ENCODE results near the gene TRERF1. TPM values are rescaled to one million over a fixed set of nuclear protein-coding genes. Genes with fewer than 3 reads are reported as not detected.

The TRERF1 gene
- total and polyA plus RNA-seq, 2 experiments from 2014 or later, result 11.2 to 20.6 TPM

- Mint-ChIP-seq H3K27me3 (ENCODE audit: insufficient read depth, low read depth, poor library complexity) (peaks cover 5% of the 10 kb centered on the region), H3K4me3 (no peak overlapping the region), H3K4me1 (peaks cover 28% of the 10 kb centered on the region), H3K36me3 (ENCODE audit: low read depth) (peaks cover 14% of the 10 kb centered on the region), H3K27ac (peak overlapping the region; percentile 68; the same call in 1 of the 2 replicates), H3K9me3 (no peaks in the 10 kb centered on the region)
- no peak overlapping the region for H2AFZ ChIP-seq
- H3K27ac ChIP-seq (ENCODE audit: low read depth), result 0 out of 2 replicates have a peak overlapping the region, but pooled peaks have one; percentile 19
- peaks cover 32% of the 10 kb centered on the region for H4K20me1 ChIP-seq (replicated peaks; ENCODE audit: insufficient read depth)
- H3F3A ChIP-seq (replicated peaks; ENCODE audit: low read depth), result no peaks in the 10 kb centered on the region
- no peak overlapping the region for H3K4me2 ChIP-seq
- peaks cover 5% of the 10 kb centered on the region for H3K9me2 ChIP-seq (ENCODE audit: insufficient read depth)
- no peak overlapping the region for H3K4me3 ChIP-seq
- ATAC-seq (no peak), DNase-seq (ENCODE audit: low spot score) (no peak)
- peaks cover 19% of the 10 kb centered on the region; the same call in 1 of the 2 replicates for H3K4me1 ChIP-seq (ENCODE audit: insufficient read depth)
- no peaks in the 10 kb centered on the region for H3K36me3 ChIP-seq (ENCODE audit: insufficient read depth)
- peaks cover 79% of the 10 kb centered on the region for H3K79me2 ChIP-seq (replicated peaks; ENCODE audit: insufficient read depth)
- H3K27me3 ChIP-seq (ENCODE audit: insufficient read depth), result no peaks in the 10 kb centered on the region
- TF ChIP-seq ZNF462 (CRISPR knock-in tag; IDR thresholded peaks at IDR 0.05), result no peak
- no peak for TF ChIP-seq NANOG (IDR thresholded peaks at IDR 0.05; ENCODE audit: borderline replicate concordance)
- TF ChIP-seq CTCF (conservative IDR thresholded peaks at IDR 0.05; ENCODE audit: low read depth in 2 of 2), result no peak
- no peak for TF ChIP-seq CREB1 (CRISPR knock-in tag; IDR thresholded peaks at IDR 0.05; ENCODE audit: low read depth)
- no peak for TF ChIP-seq JUNB (IDR thresholded peaks at IDR 0.05; ENCODE audit: unreplicated experiment)
- TF ChIP-seq, protein P1, sequence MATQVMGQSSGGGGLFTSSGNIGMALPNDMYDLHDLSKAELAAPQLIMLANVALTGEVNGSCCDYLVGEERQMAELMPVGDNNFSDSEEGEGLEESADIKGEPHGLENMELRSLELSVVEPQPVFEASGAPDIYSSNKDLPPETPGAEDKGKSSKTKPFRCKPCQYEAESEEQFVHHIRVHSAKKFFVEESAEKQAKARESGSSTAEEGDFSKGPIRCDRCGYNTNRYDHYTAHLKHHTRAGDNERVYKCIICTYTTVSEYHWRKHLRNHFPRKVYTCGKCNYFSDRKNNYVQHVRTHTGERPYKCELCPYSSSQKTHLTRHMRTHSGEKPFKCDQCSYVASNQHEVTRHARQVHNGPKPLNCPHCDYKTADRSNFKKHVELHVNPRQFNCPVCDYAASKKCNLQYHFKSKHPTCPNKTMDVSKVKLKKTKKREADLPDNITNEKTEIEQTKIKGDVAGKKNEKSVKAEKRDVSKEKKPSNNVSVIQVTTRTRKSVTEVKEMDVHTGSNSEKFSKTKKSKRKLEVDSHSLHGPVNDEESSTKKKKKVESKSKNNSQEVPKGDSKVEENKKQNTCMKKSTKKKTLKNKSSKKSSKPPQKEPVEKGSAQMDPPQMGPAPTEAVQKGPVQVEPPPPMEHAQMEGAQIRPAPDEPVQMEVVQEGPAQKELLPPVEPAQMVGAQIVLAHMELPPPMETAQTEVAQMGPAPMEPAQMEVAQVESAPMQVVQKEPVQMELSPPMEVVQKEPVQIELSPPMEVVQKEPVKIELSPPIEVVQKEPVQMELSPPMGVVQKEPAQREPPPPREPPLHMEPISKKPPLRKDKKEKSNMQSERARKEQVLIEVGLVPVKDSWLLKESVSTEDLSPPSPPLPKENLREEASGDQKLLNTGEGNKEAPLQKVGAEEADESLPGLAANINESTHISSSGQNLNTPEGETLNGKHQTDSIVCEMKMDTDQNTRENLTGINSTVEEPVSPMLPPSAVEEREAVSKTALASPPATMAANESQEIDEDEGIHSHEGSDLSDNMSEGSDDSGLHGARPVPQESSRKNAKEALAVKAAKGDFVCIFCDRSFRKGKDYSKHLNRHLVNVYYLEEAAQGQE (IDR thresholded peaks at IDR 0.05; ENCODE audit: unreplicated experiment), result no peak
- no peak for TF ChIP-seq EZH2 (IDR thresholded peaks at IDR 0.05; ENCODE audit: low read depth, unreplicated experiment)
- no peak for TF ChIP-seq ZNF331 (CRISPR knock-in tag; IDR thresholded peaks at IDR 0.05; ENCODE audit: low read depth)
- TF ChIP-seq, protein P2, sequence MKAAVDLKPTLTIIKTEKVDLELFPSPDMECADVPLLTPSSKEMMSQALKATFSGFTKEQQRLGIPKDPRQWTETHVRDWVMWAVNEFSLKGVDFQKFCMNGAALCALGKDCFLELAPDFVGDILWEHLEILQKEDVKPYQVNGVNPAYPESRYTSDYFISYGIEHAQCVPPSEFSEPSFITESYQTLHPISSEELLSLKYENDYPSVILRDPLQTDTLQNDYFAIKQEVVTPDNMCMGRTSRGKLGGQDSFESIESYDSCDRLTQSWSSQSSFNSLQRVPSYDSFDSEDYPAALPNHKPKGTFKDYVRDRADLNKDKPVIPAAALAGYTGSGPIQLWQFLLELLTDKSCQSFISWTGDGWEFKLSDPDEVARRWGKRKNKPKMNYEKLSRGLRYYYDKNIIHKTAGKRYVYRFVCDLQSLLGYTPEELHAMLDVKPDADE (IDR thresholded peaks at IDR 0.05), result no peak
- TF ChIP-seq STAT1 (IDR thresholded peaks at IDR 0.05; ENCODE audit: unreplicated experiment), result no peak
- TF ChIP-seq EZH2phosphoT487 (IDR thresholded peaks at IDR 0.05; ENCODE audit: unreplicated experiment), result no peak
- TF ChIP-seq ZNF114 (CRISPR knock-in tag; IDR thresholded peaks at IDR 0.05), result no peak
- no peak for TF ChIP-seq POLR2AphosphoS5 (IDR thresholded peaks at IDR 0.05; ENCODE audit: low read depth)
These were observed 84.8 kb downstream of the TRERF1 start for GRCh38 chr6:42366999-42367352.

Data from GM23338 (cell line).